HEK293 (cell line): ENCODE results near the gene DISC1.

Source experiments
- CTCF ChIA-PET: fragments of 350-600 bp; formaldehyde crosslinking; extraction: SDS; loops from one replicate; lab custom pipeline; 2021; ENCODE audit warnings: antibody characterized with exemption; lab: Yijun Ruan, JAX
- POLR2A ChIA-PET: fragments of 300-600 bp; formaldehyde crosslinking; extraction: SDS; loops from one replicate; lab custom pipeline; 2020; ENCODE audit warnings: antibody characterized with exemption, inconsistent platforms; lab: Yijun Ruan, JAX
- H3K27ac ChIP-seq: fragments of 200-500 bp; sonication (Bioruptor generic); 2 replicates; pipeline ENCODE4 v1.5.1; 2014; ENCODE audit warnings: low read depth, low read length, control low read depth, inconsistent platforms; ENCODE audit errors: extremely low read depth
- H3K36me3 ChIP-seq, 2 experiments: fragments of 200-500 bp in 1 of 2; sonication (Bioruptor generic) in 1 of 2; 1 replicate in 1 of 2; 2 replicates in 1 of 2; pipeline ENCODE4 v1.5.1; 2014 to 2017; ENCODE audit warnings: inconsistent platforms in 2 of 2, low read length in 2 of 2; ENCODE audit not compliant: control insufficient read depth in 2 of 2, insufficient read depth in 1 of 2
- H3K4me1 ChIP-seq: fragments of 200-500 bp; sonication (Bioruptor generic); 2 replicates; pipeline ENCODE4 v1.5.1; 2014; ENCODE audit warnings: mild to moderate bottlenecking, low read length, inconsistent platforms; ENCODE audit not compliant: control insufficient read depth, insufficient read depth
- H3K4me3 ChIP-seq: 2 replicates; pipeline ENCODE4 v1.5.1; 2011; ENCODE audit warnings: low read depth, mild to moderate bottlenecking, control low read depth, low read length, moderate library complexity
- H3K9me3 ChIP-seq: fragments of 200-500 bp; sonication (Bioruptor generic); 2 replicates; pipeline ENCODE4 v1.5.1; 2014; ENCODE audit warnings: low read depth, low read length, inconsistent platforms; ENCODE audit not compliant: control insufficient read depth, insufficient read depth
- BCL11A ChIP-seq: fragments of 450-650 bp; formaldehyde crosslinking; IDR thresholded peaks from 2 replicates; pipeline ENCODE4 v1.5.1; 2016; ENCODE audit warnings: low read depth, missing biosample characterization, missing genetic modification characterization
- FEZF1 ChIP-seq: fragments of 450-650 bp; formaldehyde crosslinking; IDR thresholded peaks from 2 replicates; pipeline ENCODE4 v1.5.1; 2016; ENCODE audit warnings: missing biosample characterization, missing genetic modification characterization
- ZNF140 ChIP-seq: fragments of 450-650 bp; formaldehyde crosslinking; IDR thresholded peaks from 2 replicates; pipeline ENCODE4 v1.5.1; 2016; ENCODE audit warnings: missing biosample characterization, missing genetic modification characterization
- ZNF16 ChIP-seq: fragments of 450-650 bp; formaldehyde crosslinking; IDR thresholded peaks from 2 replicates; pipeline ENCODE4 v1.5.1; 2016; ENCODE audit warnings: low read depth, missing biosample characterization, missing genetic modification characterization
- ZNF2 ChIP-seq: fragments of 450-650 bp; formaldehyde crosslinking; IDR thresholded peaks from 2 replicates; pipeline ENCODE4 v1.5.1; 2016; ENCODE audit warnings: missing biosample characterization, missing genetic modification characterization
- ZNF211 ChIP-seq: fragments of 450-650 bp; formaldehyde crosslinking; IDR thresholded peaks from 2 replicates; pipeline ENCODE4 v1.5.1; 2016; ENCODE audit warnings: low read depth, missing biosample characterization, missing genetic modification characterization
- ZNF214 ChIP-seq: fragments of 450-650 bp; formaldehyde crosslinking; IDR thresholded peaks from 2 replicates; pipeline ENCODE4 v1.5.1; 2017; ENCODE audit warnings: missing biosample characterization, mild to moderate bottlenecking, missing genetic modification characterization, borderline replicate concordance
- ZNF223 ChIP-seq: fragments of 450-650 bp; formaldehyde crosslinking; IDR thresholded peaks from 2 replicates; pipeline ENCODE4 v1.5.1; 2016; ENCODE audit warnings: missing biosample characterization, missing genetic modification characterization
- ZNF266 ChIP-seq: fragments of 450-650 bp; formaldehyde crosslinking; IDR thresholded peaks from 2 replicates; pipeline ENCODE4 v1.5.1; 2016; ENCODE audit warnings: missing biosample characterization, missing genetic modification characterization, low read depth
- ZNF324 ChIP-seq: fragments of 450-650 bp; formaldehyde crosslinking; IDR thresholded peaks from 2 replicates; pipeline ENCODE4 v1.5.1; 2016; ENCODE audit warnings: missing biosample characterization, missing genetic modification characterization
- ZNF530 ChIP-seq: fragments of 450-650 bp; formaldehyde crosslinking; IDR thresholded peaks from 2 replicates; pipeline ENCODE4 v1.5.1; 2016; ENCODE audit warnings: low read depth, missing biosample characterization, missing genetic modification characterization
- ZNF629 ChIP-seq: fragments of 450-650 bp; formaldehyde crosslinking; IDR thresholded peaks from 2 replicates; pipeline ENCODE4 v1.5.1; 2017; ENCODE audit warnings: missing biosample characterization, missing genetic modification characterization
- ZNF660 ChIP-seq: fragments of 450-650 bp; IDR thresholded peaks from 2 replicates; pipeline ENCODE4 v1.5.1; 2018; ENCODE audit warnings: missing biosample characterization, mild to moderate bottlenecking, missing genetic modification characterization
- ZNF76 ChIP-seq: fragments of 450-650 bp; formaldehyde crosslinking; IDR thresholded peaks from 2 replicates; pipeline ENCODE4; 2016; ENCODE audit warnings: low read depth, missing biosample characterization, missing genetic modification characterization, borderline replicate concordance
- ZNF791 ChIP-seq: fragments of 450-650 bp; formaldehyde crosslinking; IDR thresholded peaks from 2 replicates; pipeline ENCODE4 v1.5.1; 2016; ENCODE audit warnings: missing biosample characterization, missing genetic modification characterization
- TF ChIP-seq, protein P1 (sequence below): fragments of 450-650 bp; formaldehyde crosslinking; IDR thresholded peaks from 2 replicates; pipeline ENCODE4 v1.5.1; 2016; ENCODE audit warnings: missing biosample characterization, missing genetic modification characterization
- TF ChIP-seq, protein P2 (sequence below): fragments of 450-650 bp; formaldehyde crosslinking; conservative IDR thresholded peaks from 2 replicates; pipeline ENCODE4 v1.5.1; 2016; ENCODE audit warnings: low read depth, missing biosample characterization, missing genetic modification characterization
- TF ChIP-seq, protein P3 (sequence below): fragments of 450-650 bp; formaldehyde crosslinking; IDR thresholded peaks from 2 replicates; pipeline ENCODE4 v1.5.1; 2016; ENCODE audit warnings: missing biosample characterization, missing genetic modification characterization, low read depth
- TF ChIP-seq, protein P4 (sequence below): fragments of 450-650 bp; formaldehyde crosslinking; IDR thresholded peaks from 2 replicates; pipeline ENCODE4 v1.5.1; 2016; ENCODE audit warnings: missing biosample characterization, missing genetic modification characterization
- TF ChIP-seq, protein P5 (sequence below): fragments of 450-650 bp; formaldehyde crosslinking; IDR thresholded peaks from 2 replicates; pipeline ENCODE4 v1.5.1; 2017; ENCODE audit warnings: missing biosample characterization, missing genetic modification characterization

The DISC1 gene

DNA sequence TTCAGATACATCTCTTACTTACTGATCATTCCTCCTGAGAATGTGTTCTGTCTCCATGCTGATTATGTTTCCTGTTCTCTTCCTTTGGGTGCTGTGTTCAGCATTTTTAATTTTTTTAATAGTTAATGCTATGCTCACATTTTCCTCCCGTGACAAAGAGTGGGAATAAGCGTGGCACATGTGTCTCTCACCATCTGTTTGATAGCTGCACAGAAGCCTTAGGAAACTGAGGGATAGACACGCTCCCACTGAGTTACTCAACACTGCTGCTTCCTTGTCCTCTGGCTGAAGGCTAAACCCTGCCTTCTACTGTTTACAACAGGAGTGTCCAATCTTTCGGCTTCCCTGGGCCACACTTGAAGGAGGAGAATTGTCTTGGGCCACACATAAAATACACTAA is 264.2 kb downstream of the DISC1 start (continued):
- TF ChIP-seq, protein P1, sequence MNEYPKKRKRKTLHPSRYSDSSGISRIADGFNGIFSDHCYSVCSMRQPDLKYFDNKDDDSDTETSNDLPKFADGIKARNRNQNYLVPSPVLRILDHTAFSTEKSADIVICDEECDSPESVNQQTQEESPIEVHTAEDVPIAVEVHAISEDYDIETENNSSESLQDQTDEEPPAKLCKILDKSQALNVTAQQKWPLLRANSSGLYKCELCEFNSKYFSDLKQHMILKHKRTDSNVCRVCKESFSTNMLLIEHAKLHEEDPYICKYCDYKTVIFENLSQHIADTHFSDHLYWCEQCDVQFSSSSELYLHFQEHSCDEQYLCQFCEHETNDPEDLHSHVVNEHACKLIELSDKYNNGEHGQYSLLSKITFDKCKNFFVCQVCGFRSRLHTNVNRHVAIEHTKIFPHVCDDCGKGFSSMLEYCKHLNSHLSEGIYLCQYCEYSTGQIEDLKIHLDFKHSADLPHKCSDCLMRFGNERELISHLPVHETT: no peak
- TF ChIP-seq, protein P2, sequence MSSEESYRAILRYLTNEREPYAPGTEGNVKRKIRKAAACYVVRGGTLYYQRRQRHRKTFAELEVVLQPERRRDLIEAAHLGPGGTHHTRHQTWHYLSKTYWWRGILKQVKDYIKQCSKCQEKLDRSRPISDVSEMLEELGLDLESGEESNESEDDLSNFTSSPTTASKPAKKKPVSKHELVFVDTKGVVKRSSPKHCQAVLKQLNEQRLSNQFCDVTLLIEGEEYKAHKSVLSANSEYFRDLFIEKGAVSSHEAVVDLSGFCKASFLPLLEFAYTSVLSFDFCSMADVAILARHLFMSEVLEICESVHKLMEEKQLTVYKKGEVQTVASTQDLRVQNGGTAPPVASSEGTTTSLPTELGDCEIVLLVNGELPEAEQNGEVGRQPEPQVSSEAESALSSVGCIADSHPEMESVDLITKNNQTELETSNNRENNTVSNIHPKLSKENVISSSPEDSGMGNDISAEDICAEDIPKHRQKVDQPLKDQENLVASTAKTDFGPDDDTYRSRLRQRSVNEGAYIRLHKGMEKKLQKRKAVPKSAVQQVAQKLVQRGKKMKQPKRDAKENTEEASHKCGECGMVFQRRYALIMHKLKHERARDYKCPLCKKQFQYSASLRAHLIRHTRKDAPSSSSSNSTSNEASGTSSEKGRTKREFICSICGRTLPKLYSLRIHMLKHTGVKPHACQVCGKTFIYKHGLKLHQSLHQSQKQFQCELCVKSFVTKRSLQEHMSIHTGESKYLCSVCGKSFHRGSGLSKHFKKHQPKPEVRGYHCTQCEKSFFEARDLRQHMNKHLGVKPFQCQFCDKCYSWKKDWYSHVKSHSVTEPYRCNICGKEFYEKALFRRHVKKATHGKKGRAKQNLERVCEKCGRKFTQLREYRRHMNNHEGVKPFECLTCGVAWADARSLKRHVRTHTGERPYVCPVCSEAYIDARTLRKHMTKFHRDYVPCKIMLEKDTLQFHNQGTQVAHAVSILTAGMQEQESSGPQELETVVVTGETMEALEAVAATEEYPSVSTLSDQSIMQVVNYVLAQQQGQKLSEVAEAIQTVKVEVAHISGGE (tag by site-specific recombination): no peak

DNA sequence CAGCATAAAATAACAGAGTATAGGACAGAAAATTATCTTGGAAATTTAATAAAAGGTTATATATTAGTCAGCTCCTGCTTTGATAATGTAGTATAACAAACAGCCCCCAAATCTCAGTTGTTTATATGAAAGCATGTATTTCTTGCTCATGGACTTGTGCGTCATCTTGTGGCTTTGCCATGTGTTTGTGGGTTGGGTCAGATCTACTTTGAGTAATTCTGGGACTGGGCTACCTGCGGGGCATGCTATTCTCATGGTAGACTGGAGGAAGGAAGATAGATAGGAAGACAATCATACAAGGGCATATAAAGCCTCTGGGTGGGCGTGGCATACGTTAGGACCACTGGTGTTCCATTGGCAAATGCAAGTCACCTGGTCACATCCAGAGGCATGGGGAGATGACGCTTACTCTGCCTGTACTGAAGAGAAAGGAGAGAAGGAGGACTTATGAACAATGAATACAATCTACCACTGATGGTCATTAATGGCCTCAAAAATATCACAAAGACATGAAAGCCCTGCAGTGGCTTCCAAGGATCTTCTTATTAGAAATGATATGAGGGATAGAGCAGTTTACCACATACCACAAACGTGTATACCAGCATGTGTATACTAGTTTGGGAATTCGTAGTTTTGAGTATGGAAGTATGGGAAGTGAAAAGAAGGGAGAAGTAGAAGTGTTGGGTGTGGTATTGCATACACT is 267.0 kb downstream of the DISC1 start:
- Histone ChIP-seq H3K36me3 (no peaks in the 10 kb centered on the region), H3K4me3 (no peak overlapping the region), H3K9me3 (no peaks in the 10 kb centered on the region), H3K4me1 (no peaks in the 10 kb centered on the region), H3K27ac (no peak overlapping the region)
- POLR2A ChIA-PET: no interaction called here
- CTCF ChIA-PET: interaction anchor here (0.7 kb wide), 1 partner anchor 90 kb away, joined by 3 read pairs; no protein-coding TSS in a partner anchor
- TF ChIP-seq ZNF214 (tag by site-specific recombination): peak; percentile 100
- TF ChIP-seq ZNF211 (tag by site-specific recombination): 0 out of 2 replicates have a peak, but pooled peaks have one; percentile 37
- TF ChIP-seq ZNF266 (tag by site-specific recombination): no peak

DNA sequence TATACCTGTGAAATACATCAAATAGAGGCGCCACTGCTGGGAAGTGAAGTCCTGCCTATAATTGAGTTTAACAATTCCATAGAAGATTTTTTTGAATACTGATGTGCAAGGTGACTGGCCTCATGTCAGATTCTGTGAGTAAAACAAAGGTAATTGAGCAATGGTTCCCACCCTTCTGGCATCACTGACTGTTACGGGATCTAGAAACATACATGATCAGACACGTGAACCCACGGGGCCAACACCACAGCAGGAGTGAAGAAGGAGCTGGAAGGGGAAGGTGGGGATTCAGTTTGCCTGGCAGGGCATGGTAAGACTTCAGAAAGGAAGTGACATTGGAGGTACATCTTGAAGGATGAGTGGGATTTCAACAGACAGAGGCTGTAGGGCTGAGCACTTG is 270.2 kb downstream of the DISC1 start:
- CTCF ChIA-PET: interaction anchor here (0.6 kb wide), 1 partner anchor 65 kb away, joined by 3 read pairs; no protein-coding TSS in a partner anchor
- no peak overlapping the region for H3K4me3 ChIP-seq
- no peak overlapping the region for H3K27ac ChIP-seq
- POLR2A ChIA-PET: no interaction called here
- no peaks in the 10 kb centered on the region for H3K9me3 ChIP-seq
- 0 out of 2 replicates have a peak, but pooled peaks cover 2% of the 10 kb centered on the region for H3K4me1 ChIP-seq
- H3K36me3 ChIP-seq: no peaks in the 10 kb centered on the region
- TF ChIP-seq ZNF223 (no peak), ZNF16 (tag by site-specific recombination) (no peak), ZNF791 (no peak), ZNF660 (tag by site-specific recombination) (no peak), ZNF530 (tag by site-specific recombination) (no peak), ZNF324 (tag by site-specific recombination) (no peak), ZNF76 (tag by site-specific recombination) (no peak), ZNF629 (tag by site-specific recombination) (no peak), FEZF1 (tag by site-specific recombination) (no peak), ZNF140 (no peak), ZNF2 (no peak), BCL11A (tag by site-specific recombination) (no peak)
- TF ChIP-seq, protein P3, sequence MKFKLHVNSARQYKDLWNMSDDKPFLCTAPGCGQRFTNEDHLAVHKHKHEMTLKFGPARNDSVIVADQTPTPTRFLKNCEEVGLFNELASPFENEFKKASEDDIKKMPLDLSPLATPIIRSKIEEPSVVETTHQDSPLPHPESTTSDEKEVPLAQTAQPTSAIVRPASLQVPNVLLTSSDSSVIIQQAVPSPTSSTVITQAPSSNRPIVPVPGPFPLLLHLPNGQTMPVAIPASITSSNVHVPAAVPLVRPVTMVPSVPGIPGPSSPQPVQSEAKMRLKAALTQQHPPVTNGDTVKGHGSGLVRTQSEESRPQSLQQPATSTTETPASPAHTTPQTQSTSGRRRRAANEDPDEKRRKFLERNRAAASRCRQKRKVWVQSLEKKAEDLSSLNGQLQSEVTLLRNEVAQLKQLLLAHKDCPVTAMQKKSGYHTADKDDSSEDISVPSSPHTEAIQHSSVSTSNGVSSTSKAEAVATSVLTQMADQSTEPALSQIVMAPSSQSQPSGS (tag by site-specific recombination): no peak
- TF ChIP-seq, protein P4, sequence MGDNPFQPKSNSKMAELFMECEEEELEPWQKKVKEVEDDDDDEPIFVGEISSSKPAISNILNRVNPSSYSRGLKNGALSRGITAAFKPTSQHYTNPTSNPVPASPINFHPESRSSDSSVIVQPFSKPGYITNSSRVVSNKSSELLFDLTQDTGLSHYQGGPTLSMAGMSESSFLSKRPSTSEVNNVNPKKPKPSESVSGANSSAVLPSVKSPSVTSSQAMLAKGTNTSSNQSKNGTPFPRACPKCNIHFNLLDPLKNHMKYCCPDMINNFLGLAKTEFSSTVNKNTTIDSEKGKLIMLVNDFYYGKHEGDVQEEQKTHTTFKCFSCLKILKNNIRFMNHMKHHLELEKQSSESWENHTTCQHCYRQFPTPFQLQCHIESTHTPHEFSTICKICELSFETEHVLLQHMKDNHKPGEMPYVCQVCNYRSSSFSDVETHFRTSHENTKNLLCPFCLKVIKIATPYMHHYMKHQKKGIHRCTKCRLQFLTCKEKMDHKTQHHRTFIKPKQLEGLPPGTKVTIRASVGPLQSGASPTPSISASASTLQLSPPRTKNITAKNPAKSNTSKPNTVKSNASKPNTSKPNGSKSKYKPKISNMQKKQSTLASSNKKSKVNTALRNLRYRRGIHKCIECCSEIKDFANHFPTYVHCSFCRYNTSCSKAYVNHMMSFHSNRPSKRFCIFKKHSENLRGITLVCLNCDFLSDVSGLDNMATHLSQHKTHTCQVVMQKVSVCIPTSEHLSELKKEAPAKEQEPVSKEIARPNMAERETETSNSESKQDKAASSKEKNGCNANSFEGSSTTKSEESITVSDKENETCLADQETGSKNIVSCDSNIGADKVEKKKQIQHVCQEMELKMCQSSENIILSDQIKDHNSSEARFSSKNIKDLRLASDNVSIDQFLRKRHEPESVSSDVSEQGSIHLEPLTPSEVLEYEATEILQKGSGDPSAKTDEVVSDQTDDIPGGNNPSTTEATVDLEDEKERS: no peak
- TF ChIP-seq, protein P5, sequence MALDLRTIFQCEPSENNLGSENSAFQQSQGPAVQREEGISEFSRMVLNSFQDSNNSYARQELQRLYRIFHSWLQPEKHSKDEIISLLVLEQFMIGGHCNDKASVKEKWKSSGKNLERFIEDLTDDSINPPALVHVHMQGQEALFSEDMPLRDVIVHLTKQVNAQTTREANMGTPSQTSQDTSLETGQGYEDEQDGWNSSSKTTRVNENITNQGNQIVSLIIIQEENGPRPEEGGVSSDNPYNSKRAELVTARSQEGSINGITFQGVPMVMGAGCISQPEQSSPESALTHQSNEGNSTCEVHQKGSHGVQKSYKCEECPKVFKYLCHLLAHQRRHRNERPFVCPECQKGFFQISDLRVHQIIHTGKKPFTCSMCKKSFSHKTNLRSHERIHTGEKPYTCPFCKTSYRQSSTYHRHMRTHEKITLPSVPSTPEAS (tag by site-specific recombination): no peak
